Mucosa of stomach (tissue), 1 donor: Measurements from ENCODE around the gene CD320.

Experiments used
- H3K27me3 ChIP-seq: one replicate; pipeline ENCODE4 v1.7.0; 2013; ENCODE audit warnings: mild to moderate bottlenecking, low read length; ENCODE audit not compliant: control insufficient read depth, insufficient read depth
- H3K36me3 ChIP-seq: one replicate; pipeline ENCODE4 v1.7.0; 2013; ENCODE audit warnings: low read length; ENCODE audit not compliant: control insufficient read depth, insufficient read depth
- H3K4me1 ChIP-seq: one replicate; pipeline ENCODE4 v1.7.0; 2013; ENCODE audit warnings: mild to moderate bottlenecking, low read length; ENCODE audit not compliant: control insufficient read depth, insufficient read depth
- H3K4me3 ChIP-seq: one replicate; pipeline ENCODE4 v1.7.0; 2013; ENCODE audit warnings: low read length
- H3K9ac ChIP-seq: one replicate; pipeline ENCODE4 v1.7.0; 2013; ENCODE audit warnings: mild to moderate bottlenecking, low read length, moderate library complexity
- H3K9me3 ChIP-seq: one replicate; pipeline ENCODE4 v1.7.0; 2013; ENCODE audit warnings: mild to moderate bottlenecking, low read length, moderate library complexity; ENCODE audit not compliant: control insufficient read depth
- donor health status: Pancreatic carcinoma.

CD320 gene

GRCh38 chr19:8255426-8256125 is 52.6 kb downstream of the CD320 start:
- no peaks in the 10 kb centered on the region for H3K9me3 ChIP-seq
- H3K27me3 ChIP-seq = no peaks in the 10 kb centered on the region
- H3K4me1 ChIP-seq = no peaks in the 10 kb centered on the region
- H3K36me3 ChIP-seq = no peaks in the 10 kb centered on the region
- no peak overlapping the region for H3K4me3 ChIP-seq
- no peak overlapping the region for H3K9ac ChIP-seq

- no peak overlapping the region for H3K9ac ChIP-seq
Measured at GRCh38 chr19:8254286-8255001, 53.7 kb downstream of the CD320 start.

GRCh38 chr19:8253678-8254077 is 54.5 kb downstream of the CD320 start:
- Histone ChIP-seq H3K36me3 (no peaks in the 10 kb centered on the region), H3K27me3 (no peaks in the 10 kb centered on the region), H3K4me3 (no peak overlapping the region), H3K9me3 (no peaks in the 10 kb centered on the region), H3K4me1 (no peaks in the 10 kb centered on the region), H3K9ac (no peak overlapping the region)

More at GRCh38 chr19:8254286-8255001, 53.7 kb downstream of the CD320 start:
- H3K27me3 ChIP-seq = no peaks in the 10 kb centered on the region
- no peaks in the 10 kb centered on the region for H3K36me3 ChIP-seq
- no peaks in the 10 kb centered on the region for H3K9me3 ChIP-seq
- H3K4me3 ChIP-seq = no peak overlapping the region
- H3K4me1 ChIP-seq = no peaks in the 10 kb centered on the region

- H3K9me3 ChIP-seq = no peaks in the 10 kb centered on the region
- H3K4me1 ChIP-seq = no peaks in the 10 kb centered on the region
- H3K27me3 ChIP-seq = no peaks in the 10 kb centered on the region
- no peak overlapping the region for H3K4me3 ChIP-seq
- no peaks in the 10 kb centered on the region for H3K36me3 ChIP-seq
- no peak overlapping the region for H3K9ac ChIP-seq
Measured at GRCh38 chr19:8252922-8253589, 55.1 kb downstream of the CD320 start.
